ENCODE data around the gene CCNE1. TPM values are rescaled to one million over a fixed set of nuclear protein-coding genes. Genes with fewer than 3 reads are reported as not detected.
A peak's percentile ranks its signal among the peaks of the same experiment; 100 is the strongest.

The CCNE1 gene
- total RNA-seq, 6 experiments from 2014 or later: 5.6 to 7.0 (median 6.5) TPM

GRCh38 chr19:29768166-29768565 lies 43.6 kb upstream of the CCNE1 start:
- H3K4me3 Mint-ChIP-seq: no peak overlapping the region
- no peak overlapping the region for H3K27ac Mint-ChIP-seq
- H3K9me3 Mint-ChIP-seq: no peaks in the 10 kb centered on the region
- no peak for TF ChIP-seq CTCF (IDR thresholded peaks at IDR 0.05)
- DNase-seq: no peak
- H3K36me3 Mint-ChIP-seq (ENCODE audit: low read depth): no peaks in the 10 kb centered on the region
- peaks cover 47% of the 10 kb centered on the region for H3K27me3 Mint-ChIP-seq (ENCODE audit: insufficient read depth)
- no peaks in the 10 kb centered on the region for H3K4me1 Mint-ChIP-seq (ENCODE audit: low read depth)

GRCh38 chr19:29769997-29770396 lies 41.8 kb upstream of the CCNE1 start:
- H3K27me3 Mint-ChIP-seq (ENCODE audit: insufficient read depth): peaks cover 33% of the 10 kb centered on the region
- no peaks in the 10 kb centered on the region for H3K9me3 Mint-ChIP-seq
- no peak for DNase-seq
- no peaks in the 10 kb centered on the region for H3K36me3 Mint-ChIP-seq (ENCODE audit: low read depth)
- no peaks in the 10 kb centered on the region for H3K4me1 Mint-ChIP-seq (ENCODE audit: low read depth)
- no peak overlapping the region for H3K4me3 Mint-ChIP-seq
- no peak overlapping the region for H3K27ac Mint-ChIP-seq
- TF ChIP-seq CTCF (IDR thresholded peaks at IDR 0.05): no peak

GRCh38 chr19:29770648-29771047 lies 41.1 kb upstream of the CCNE1 start:
- H3K36me3 Mint-ChIP-seq (ENCODE audit: low read depth): no peaks in the 10 kb centered on the region
- no peaks in the 10 kb centered on the region for H3K9me3 Mint-ChIP-seq
- no peaks in the 10 kb centered on the region for H3K4me1 Mint-ChIP-seq (ENCODE audit: low read depth)
- TF ChIP-seq CTCF (IDR thresholded peaks at IDR 0.05): no peak
- peaks cover 30% of the 10 kb centered on the region for H3K27me3 Mint-ChIP-seq (ENCODE audit: insufficient read depth)
- no peak for DNase-seq
- H3K4me3 Mint-ChIP-seq: no peak overlapping the region
- H3K27ac Mint-ChIP-seq: no peak overlapping the region

- H3K27ac Mint-ChIP-seq: no peak overlapping the region
- no peaks in the 10 kb centered on the region for H3K9me3 Mint-ChIP-seq
- peak; percentile 46 for DNase-seq
- peak; percentile 80 for TF ChIP-seq CTCF (IDR thresholded peaks at IDR 0.05)
- H3K4me3 Mint-ChIP-seq: no peak overlapping the region
- no peaks in the 10 kb centered on the region for H3K36me3 Mint-ChIP-seq (ENCODE audit: low read depth)
- H3K4me1 Mint-ChIP-seq (ENCODE audit: low read depth): no peaks in the 10 kb centered on the region
- peaks cover 19% of the 10 kb centered on the region for H3K27me3 Mint-ChIP-seq (ENCODE audit: insufficient read depth)
Observed at GRCh38 chr19:29771708-29772414, 39.9 kb upstream of the CCNE1 start.

GRCh38 chr19:29772696-29773095 lies 39.1 kb upstream of the CCNE1 start:
- no peak for DNase-seq
- no peaks in the 10 kb centered on the region for H3K36me3 Mint-ChIP-seq (ENCODE audit: low read depth)
- no peaks in the 10 kb centered on the region for H3K9me3 Mint-ChIP-seq
- peaks cover 18% of the 10 kb centered on the region for H3K27me3 Mint-ChIP-seq (ENCODE audit: insufficient read depth)
- TF ChIP-seq CTCF (IDR thresholded peaks at IDR 0.05): no peak
- no peaks in the 10 kb centered on the region for H3K4me1 Mint-ChIP-seq (ENCODE audit: low read depth)
- no peak overlapping the region for H3K4me3 Mint-ChIP-seq
- H3K27ac Mint-ChIP-seq: no peak overlapping the region
